ENCODE measurements around the gene MRGPRD. TPM values are rescaled to one million over a fixed set of nuclear protein-coding genes. Genes with fewer than 3 reads are reported as not detected.

Gene MRGPRD
- total and polyA plus RNA-seq, 2 of the 8 experiments (the other 6 are each of a cell fraction or from before 2014, with no cell fraction given), result not detected

DNA sequence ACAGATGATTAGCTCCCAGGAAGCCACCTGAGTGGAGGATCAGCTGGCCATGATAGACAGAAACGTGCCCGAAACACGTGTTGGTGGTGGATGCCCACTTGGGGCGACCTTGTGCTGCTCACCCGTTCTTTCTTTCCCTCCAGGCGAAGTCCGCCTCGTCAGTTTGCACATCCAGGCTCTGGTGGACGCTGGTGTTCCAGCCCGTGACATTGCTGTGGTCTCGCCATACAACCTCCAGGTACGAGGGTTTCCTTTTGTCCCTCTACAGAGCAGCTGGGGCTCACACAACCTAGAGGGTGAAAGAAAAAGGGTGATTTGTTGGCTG, 46.5 kb downstream of the MRGPRD start:
- Histone ChIP-seq H3K79me2 (ENCODE audit: control insufficient read depth in 1 of 2, insufficient read depth in 2 of 2, low read length in 2 of 2) (no peaks in the 10 kb centered on the region), H2BK20ac (ENCODE audit: low read length) (no peak overlapping the region), H3K23ac (ENCODE audit: insufficient read length) (no peak overlapping the region), H3K27me3 (replicated peaks in 1 of 4; ENCODE audit: control insufficient read depth in 3 of 4, extremely low read depth in 1 of 4, insufficient read depth in 3 of 4, low read length in 3 of 4) (no peaks in the 10 kb centered on the region), H3K4me2 (ENCODE audit: insufficient read depth in 1 of 2, low read depth in 2 of 2, low read length in 2 of 2) (no peak overlapping the region), H4K20me1 (replicated peaks in 1 of 2; ENCODE audit: control insufficient read depth in 1 of 2, insufficient read depth in 2 of 2, low read length in 2 of 2) (peaks cover 3 to 4% of the 10 kb centered on the region in 2 experiments), H3K4ac (replicated peaks; ENCODE audit: insufficient read length, low read depth, low read length) (no peak overlapping the region), H2AFZ (ENCODE audit: low read length) (no peak overlapping the region), H3K23me2 (ENCODE audit: low read depth, low read length) (no peaks in the 10 kb centered on the region), H3K18ac (ENCODE audit: extremely low read depth, low read length) (no peak overlapping the region), H3K4me3 (ENCODE audit: extremely low read depth in 1 of 4, insufficient read depth in 2 of 4, low read depth in 3 of 4, low read length in 4 of 4) (no peak overlapping the region), H2BK120ac (replicated peaks; ENCODE audit: low read depth, low read length) (no peak overlapping the region), H4K8ac (ENCODE audit: extremely low read depth, insufficient read depth, low read length) (no peak overlapping the region), H3K79me1 (ENCODE audit: low read depth, low read length) (no peaks in the 10 kb centered on the region; the same call in 1 of the 2 replicates), H2BK15ac (ENCODE audit: low read length) (no peak overlapping the region), H3K9ac (replicated peaks in 1 of 4; ENCODE audit: extremely low read depth in 1 of 4, low read depth in 3 of 4, low read length in 3 of 4) (no peak overlapping the region), H3K9me3 (ENCODE audit: insufficient read depth in 2 of 2, low read depth in 1 of 2, low read length in 1 of 2) (no peaks in the 10 kb centered on the region), H3K56ac (replicated peaks; ENCODE audit: insufficient read length, low read depth, low read length) (no peak overlapping the region), H3K36me3 (ENCODE audit: control insufficient read depth in 2 of 4, insufficient read depth in 4 of 4, low read length in 3 of 4) (peaks cover 4 to 25% (median 16%) of the 10 kb centered on the region in 4 experiments; a peak in 6 of 8 replicates), H3K4me1 (replicated peaks in 1 of 4; ENCODE audit: control insufficient read depth in 3 of 4, insufficient read depth in 4 of 4, low read length in 3 of 4) (no peaks in the 10 kb centered on the region), H2BK12ac (ENCODE audit: low read depth, low read length) (no peak overlapping the region), H4K5ac (ENCODE audit: insufficient read length, low read depth, low read length) (no peak overlapping the region), H4K91ac (replicated peaks; ENCODE audit: insufficient read length, low read length) (no peak overlapping the region), H2AK5ac (ENCODE audit: low read depth, low read length) (no peak overlapping the region), H2BK5ac (ENCODE audit: low read depth, low read length) (no peak overlapping the region), H3K14ac (ENCODE audit: insufficient read length) (no peak overlapping the region), H3K27ac (ENCODE audit: low read depth, low read length) (no peak overlapping the region)
- POLR2A ChIA-PET (ENCODE audit: partially characterized antibody), result interaction anchor here (1.4 kb wide), 1 partner anchor 8 kb away, joined by 5 read pairs; no protein-coding TSS in a partner anchor
- 89% methylated on average over 12 of the region's 12 CpGs; no CpG with 5 or more reads in 1 of the 2 experiments for WGBS, 2 experiments (ENCODE audit: extremely low coverage in 1 of 2, insufficient coverage in 1 of 2, insufficient read length in 1 of 2, insufficient replicate concordance in 2 of 2, low coverage in 1 of 2, low lambda C conversion rate in 2 of 2, missing lambda C conversion rate in 1 of 2)
- TF ChIP-seq, protein P1, sequence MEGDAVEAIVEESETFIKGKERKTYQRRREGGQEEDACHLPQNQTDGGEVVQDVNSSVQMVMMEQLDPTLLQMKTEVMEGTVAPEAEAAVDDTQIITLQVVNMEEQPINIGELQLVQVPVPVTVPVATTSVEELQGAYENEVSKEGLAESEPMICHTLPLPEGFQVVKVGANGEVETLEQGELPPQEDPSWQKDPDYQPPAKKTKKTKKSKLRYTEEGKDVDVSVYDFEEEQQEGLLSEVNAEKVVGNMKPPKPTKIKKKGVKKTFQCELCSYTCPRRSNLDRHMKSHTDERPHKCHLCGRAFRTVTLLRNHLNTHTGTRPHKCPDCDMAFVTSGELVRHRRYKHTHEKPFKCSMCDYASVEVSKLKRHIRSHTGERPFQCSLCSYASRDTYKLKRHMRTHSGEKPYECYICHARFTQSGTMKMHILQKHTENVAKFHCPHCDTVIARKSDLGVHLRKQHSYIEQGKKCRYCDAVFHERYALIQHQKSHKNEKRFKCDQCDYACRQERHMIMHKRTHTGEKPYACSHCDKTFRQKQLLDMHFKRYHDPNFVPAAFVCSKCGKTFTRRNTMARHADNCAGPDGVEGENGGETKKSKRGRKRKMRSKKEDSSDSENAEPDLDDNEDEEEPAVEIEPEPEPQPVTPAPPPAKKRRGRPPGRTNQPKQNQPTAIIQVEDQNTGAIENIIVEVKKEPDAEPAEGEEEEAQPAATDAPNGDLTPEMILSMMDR (IDR thresholded peaks at IDR 0.05; ENCODE audit: control extremely low read depth in 1 of 3, insufficient read depth in 1 of 3, low read depth in 1 of 3, low read length in 3 of 3), result peak in 2 of 3 experiments; percentile 29 to 31; a peak in 2 of 4 replicates
- TF ChIP-seq SUZ12 (IDR thresholded peaks at IDR 0.05; ENCODE audit: low read length) (no peak), RAD21 (IDR thresholded peaks at IDR 0.05 in 1 of 2, conservative IDR thresholded peaks at IDR 0.05 in 1 of 2; ENCODE audit: low read depth in 2 of 2, low read length in 2 of 2) (peak in 1 of 2 experiments; percentile 30; a peak in 2 of 4 replicates), PHF8 (conservative IDR thresholded peaks at IDR 0.05; ENCODE audit: low read depth, low read length) (no peak), CBX5 (IDR thresholded peaks at IDR 0.05; ENCODE audit: low read depth, low read length) (no peak), TBP (IDR thresholded peaks at IDR 0.05; ENCODE audit: low read depth, low read length) (no peak), SP1 (IDR thresholded peaks at IDR 0.05; ENCODE audit: low read depth, low read length) (no peak)
- CTCF ChIA-PET (ENCODE audit: partially characterized antibody), result interaction anchor here (1.1 to 2.6 kb wide), 4 partner anchors 13 to 78 kb away, joined by 3 to 6 read pairs (median 4); no protein-coding TSS in a partner anchor
- DNase-seq (ENCODE audit: low read depth in 1 of 2, low spot score in 2 of 2) (no peak), FAIRE-seq (no peak)

Measured in H1 (cell line).